GM18508 (cell line): ENCODE data around the gene NYAP1.
"Not testable (repeated sequence)": the region's sequence is repeated elsewhere in the genome, so short reads cannot be mapped to it uniquely, and the experiment has no call there.

Experiments used
- ATAC-seq: cut with Tn5 transposase; IDR thresholded peaks from one replicate; pipeline ENCODE4 v1.9.1; 2021; ENCODE audit warnings: moderate number of reproducible peaks; ENCODE audit not compliant: insufficient read depth, unreplicated experiment

The NYAP1 gene

DNA sequence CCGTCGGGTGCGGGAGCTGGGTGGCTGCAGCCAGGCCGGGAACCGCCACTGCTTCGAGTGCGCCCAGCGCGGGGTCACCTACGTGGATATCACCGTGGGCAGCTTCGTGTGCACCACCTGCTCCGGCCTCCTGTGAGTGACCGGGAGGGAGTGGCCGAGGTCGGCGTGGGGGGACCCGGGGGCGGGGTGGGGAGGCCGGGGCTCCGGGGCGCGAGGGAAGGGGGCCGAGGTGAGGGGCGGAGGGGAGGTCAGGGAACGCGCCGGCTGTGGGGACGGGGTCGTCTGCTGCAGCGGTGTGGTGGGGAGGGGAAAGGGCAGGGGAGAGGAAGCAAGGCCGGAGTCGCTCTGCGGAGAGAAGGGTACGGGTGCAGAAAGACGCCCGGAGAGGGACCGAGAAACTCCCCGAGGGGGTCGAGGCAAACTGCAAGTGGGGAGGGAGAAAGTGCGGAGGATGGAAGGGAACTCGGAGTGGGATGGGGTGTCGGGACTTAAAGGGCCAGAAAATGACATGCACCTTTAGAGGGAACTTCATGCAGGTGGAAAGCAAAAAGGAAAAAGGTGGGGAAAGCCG, 55.8 kb downstream of the NYAP1 start:
- no peak for ATAC-seq

DNA sequence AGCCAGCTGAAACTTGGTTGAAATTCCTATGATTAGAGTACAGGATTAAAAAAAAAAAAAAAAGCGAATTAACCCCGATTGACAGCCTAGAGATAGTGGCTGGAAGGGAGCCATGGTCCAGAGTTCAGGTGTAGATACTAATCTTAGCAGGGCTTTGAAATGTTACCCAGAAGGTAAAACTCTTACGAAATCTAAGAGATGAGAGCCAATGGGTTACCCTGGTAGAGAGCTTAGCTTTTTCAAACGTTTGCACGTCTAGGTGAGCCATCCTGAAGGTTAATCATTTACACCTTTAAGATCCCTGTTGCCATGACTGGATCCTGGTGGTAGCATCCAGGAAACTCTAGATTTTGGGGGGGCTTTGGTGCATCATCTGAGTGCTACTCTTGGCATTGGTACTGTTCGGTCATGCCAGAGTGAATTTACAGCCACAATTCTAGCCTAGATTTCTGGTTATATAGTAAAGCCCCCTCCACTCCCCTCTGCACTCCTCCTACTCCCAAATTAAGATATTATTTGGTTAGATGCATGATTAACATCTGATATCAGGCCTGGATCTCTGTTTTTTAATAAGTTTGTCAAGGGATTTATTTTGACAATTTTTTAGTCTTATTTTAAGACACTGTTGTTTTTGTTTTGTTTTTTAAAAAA, 56.5 kb downstream of the NYAP1 start:
- ATAC-seq, result no peak

DNA sequence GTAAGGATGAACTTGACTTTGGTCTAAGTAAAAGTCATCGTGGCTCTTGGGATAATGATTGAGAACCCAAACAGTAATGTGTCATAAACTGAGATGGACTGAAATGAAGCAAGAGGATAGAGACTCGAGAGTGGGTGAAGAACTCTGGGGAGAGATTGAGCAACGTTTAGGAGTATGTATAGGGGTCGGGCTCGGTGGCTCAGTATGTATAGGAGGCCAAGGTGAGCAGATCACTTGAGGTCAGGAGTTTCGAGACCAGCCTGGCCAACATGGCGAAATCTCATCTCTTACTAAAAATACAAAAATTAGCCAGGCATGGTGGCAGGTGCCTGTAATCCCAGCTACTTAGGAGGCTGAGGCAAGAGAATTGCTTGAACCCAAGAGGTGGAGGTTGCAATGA, 57.6 kb downstream of the NYAP1 start:
- ATAC-seq, result not testable (repeated sequence)

DNA sequence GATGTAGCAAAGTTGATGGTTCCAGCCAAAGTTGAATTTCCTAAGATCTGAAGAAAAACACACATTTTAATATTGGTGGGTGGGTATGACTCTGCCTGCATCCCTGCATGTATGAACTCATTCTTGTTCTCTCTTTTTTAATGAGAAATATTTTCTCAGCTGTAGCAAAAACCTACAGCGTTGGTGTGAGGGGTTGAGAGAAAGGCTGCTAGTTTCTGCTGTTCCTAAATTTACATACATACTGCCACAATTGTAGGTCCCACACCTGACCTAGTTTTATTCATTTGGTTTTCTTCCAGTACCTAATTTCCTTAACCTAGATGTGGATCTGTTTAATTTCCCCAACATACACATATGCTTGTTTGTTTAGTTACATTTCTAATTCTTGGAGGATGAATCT, 59.9 kb downstream of the NYAP1 start:
- ATAC-seq, result no peak

DNA sequence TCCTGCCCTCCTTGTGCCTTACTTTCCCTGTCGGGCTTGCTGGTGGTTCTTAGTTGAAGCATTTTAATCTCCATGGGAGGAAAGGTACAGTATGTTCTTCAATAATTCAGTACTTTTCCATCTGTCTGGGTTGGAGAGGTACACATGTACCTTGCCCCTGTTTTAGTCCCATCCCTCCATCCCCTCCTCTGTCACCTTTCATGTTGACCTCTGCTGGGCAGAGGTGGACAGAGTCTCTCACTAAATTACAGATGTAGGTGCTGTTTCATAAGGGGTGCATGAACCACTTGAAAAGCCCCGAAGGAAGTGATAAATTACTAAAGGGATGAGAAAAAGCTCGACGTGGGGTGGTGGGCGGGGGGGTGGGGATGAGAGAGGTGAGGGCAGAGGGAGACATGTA, 60.7 kb downstream of the NYAP1 start:
- ATAC-seq, result no peak
